ENCODE measurements around the gene FKBP5. TPM values are rescaled to one million over a fixed set of nuclear protein-coding genes. Genes with fewer than 3 reads are reported as not detected.
A peak's percentile ranks its signal among the peaks of the same experiment; 100 is the strongest.

The FKBP5 gene
- total RNA-seq, 1 donor from 2014 or later, result 4.6 TPM

- no peak for FAIRE-seq
- no peaks in the 10 kb centered on the region for H3K36me3 Mint-ChIP-seq (ENCODE audit: low read depth, unreplicated experiment)
Measured at GRCh38 chr6:35730745-35731413, 42.2 kb upstream of the FKBP5 start.

GRCh38 chr6:35729722-35730121, 41.0 kb upstream of the FKBP5 start:
- Mint-ChIP-seq H3K4me1 (ENCODE audit: low read depth, unreplicated experiment) (peaks cover 32% of the 10 kb centered on the region), H3K27ac (ENCODE audit: unreplicated experiment) (no peak overlapping the region), H3K36me3 (ENCODE audit: low read depth, unreplicated experiment) (no peaks in the 10 kb centered on the region), H3K4me3 (ENCODE audit: unreplicated experiment) (peak overlapping the region; percentile 59), H3K27me3 (ENCODE audit: low read depth, unreplicated experiment) (peaks cover 22% of the 10 kb centered on the region), H3K9me3 (ENCODE audit: unreplicated experiment) (no peaks in the 10 kb centered on the region)
- DNase-seq (ENCODE audit: low read depth) (no peak), FAIRE-seq (no peak)
- TF ChIP-seq EZH2 (IDR thresholded peaks at IDR 0.05; ENCODE audit: insufficient read depth, low read length) (no peak), CTCF (IDR thresholded peaks at IDR 0.05; ENCODE audit: insufficient read depth, low read depth, low read length) (no peak)
- H2AFZ ChIP-seq (ENCODE audit: low read depth, low read length), result no peak overlapping the region
- H3K9me3 ChIP-seq (ENCODE audit: insufficient read depth, low read depth, low read length), result no peaks in the 10 kb centered on the region
- H3K9ac ChIP-seq (ENCODE audit: low read length), result no peak overlapping the region
- no peaks in the 10 kb centered on the region for H3K79me2 ChIP-seq (ENCODE audit: insufficient read depth, low read length)
- peaks cover 36% of the 10 kb centered on the region for H3K4me1 ChIP-seq (ENCODE audit: insufficient read depth, low read length)
- H3K27me3 ChIP-seq (ENCODE audit: insufficient read depth, low read length), result no peaks in the 10 kb centered on the region
- H3K4me3 ChIP-seq (ENCODE audit: insufficient read depth, low read depth, low read length), result no peak overlapping the region
- no peaks in the 10 kb centered on the region for H3K36me3 ChIP-seq (ENCODE audit: insufficient read depth, low read length)
- no peak overlapping the region for H3K4me2 ChIP-seq (ENCODE audit: low read length)
- H3K27ac ChIP-seq (ENCODE audit: low read depth, low read length), result no peak overlapping the region
- no peaks in the 10 kb centered on the region for H4K20me1 ChIP-seq (ENCODE audit: insufficient read depth, low read length)

More at GRCh38 chr6:35730745-35731413, 42.2 kb upstream of the FKBP5 start:
- Histone ChIP-seq H3K27me3 (ENCODE audit: insufficient read depth, low read length) (no peaks in the 10 kb centered on the region), H3K4me3 (ENCODE audit: insufficient read depth, low read depth, low read length) (peak overlapping the region; percentile 32), H3K79me2 (ENCODE audit: insufficient read depth, low read length) (no peaks in the 10 kb centered on the region), H3K9ac (ENCODE audit: low read length) (no peak overlapping the region), H3K36me3 (ENCODE audit: insufficient read depth, low read length) (no peaks in the 10 kb centered on the region), H3K9me3 (ENCODE audit: insufficient read depth, low read depth, low read length) (no peaks in the 10 kb centered on the region), H3K4me1 (ENCODE audit: insufficient read depth, low read length) (peaks cover 36% of the 10 kb centered on the region), H4K20me1 (ENCODE audit: insufficient read depth, low read length) (no peaks in the 10 kb centered on the region), H2AFZ (ENCODE audit: low read depth, low read length) (no peak overlapping the region), H3K27ac (ENCODE audit: low read depth, low read length) (no peak overlapping the region), H3K4me2 (ENCODE audit: low read length) (peak overlapping the region; percentile 88)
- Mint-ChIP-seq H3K27me3 (ENCODE audit: low read depth, unreplicated experiment) (peaks cover 21% of the 10 kb centered on the region), H3K9me3 (ENCODE audit: unreplicated experiment) (no peaks in the 10 kb centered on the region), H3K4me3 (ENCODE audit: unreplicated experiment) (peak overlapping the region; percentile 74), H3K4me1 (ENCODE audit: low read depth, unreplicated experiment) (peaks cover 28% of the 10 kb centered on the region), H3K27ac (ENCODE audit: unreplicated experiment) (no peak overlapping the region)
- no peak for DNase-seq (ENCODE audit: low read depth)
- TF ChIP-seq EZH2 (IDR thresholded peaks at IDR 0.05; ENCODE audit: insufficient read depth, low read length) (no peak), CTCF (IDR thresholded peaks at IDR 0.05; ENCODE audit: insufficient read depth, low read depth, low read length) (no peak)

Data from astrocyte (in vitro differentiated cells and primary cell).